NCI-H2196 treated with DMSO at 0.1 percent for 48 hours (cell line): ENCODE measurements around the gene NEBL.

ENCODE experiments used
- DNase-seq: peaks from one replicate; lab custom pipeline; 2025; ENCODE audit not compliant: unreplicated experiment; lab: John Stamatoyannopoulos, UW

The NEBL gene

DNA sequence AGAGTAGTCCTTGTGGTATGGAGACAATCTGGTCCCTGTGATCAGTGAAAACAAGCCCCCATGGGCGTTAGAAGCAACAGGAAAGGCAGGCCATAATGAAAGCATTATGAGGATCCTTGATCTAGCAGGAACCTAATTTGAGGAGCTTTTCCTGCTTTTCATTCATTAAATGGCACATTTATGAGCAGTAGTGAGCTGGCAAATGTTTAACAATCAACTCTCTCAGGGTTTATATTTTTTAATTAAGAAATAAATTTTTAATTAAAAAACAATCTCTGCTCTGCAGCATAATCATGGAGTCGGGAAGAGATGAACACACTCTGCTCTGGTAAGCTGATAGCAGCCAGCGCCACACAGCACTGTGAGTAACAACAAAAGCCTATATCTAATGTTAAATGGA, 11.3 kb upstream of the NEBL start:
- no peak for DNase-seq

- DNase-seq, result no peak
These were observed 6.7 kb upstream of the NEBL start for GRCh38 chr10:20903635-20904390.

GRCh38 chr10:20901110-20901509, 4.0 kb upstream of the NEBL start:
- no peak for DNase-seq

DNA sequence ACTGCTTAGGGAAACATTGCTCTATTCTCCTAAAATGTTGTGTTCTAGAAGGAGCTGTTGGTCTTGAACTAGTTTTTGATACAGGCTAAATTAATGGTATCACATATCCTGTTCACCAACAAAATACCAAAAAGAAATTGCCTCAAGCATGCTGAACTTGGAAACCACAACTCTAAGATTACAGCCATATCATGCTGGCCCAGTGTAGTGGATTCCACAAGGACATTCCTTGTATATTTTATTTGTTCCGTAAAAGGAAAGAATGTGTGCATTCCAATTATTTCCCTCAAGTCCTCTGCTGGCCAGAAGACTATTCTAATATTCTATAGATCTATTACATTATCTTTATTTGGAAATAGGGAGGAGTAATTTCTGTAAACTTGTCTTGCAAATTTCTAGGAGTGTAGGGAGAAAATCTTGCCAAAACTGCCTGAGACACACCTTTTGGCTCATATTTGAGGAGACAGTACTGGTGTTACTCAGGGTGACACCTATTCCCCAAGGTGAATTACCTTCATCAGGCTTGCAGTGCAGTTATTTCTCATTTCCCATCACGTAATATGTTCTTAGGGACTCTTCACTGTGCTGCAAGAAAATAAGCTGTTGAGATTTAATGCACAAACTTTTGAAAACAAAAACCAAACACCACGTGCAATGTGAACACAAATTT, 1.9 kb upstream of the NEBL start:
- DNase-seq, result no peak

- DNase-seq, result no peak
These were observed 3.8 kb downstream of the NEBL start for GRCh38 chr10:20893297-20893696.

- no peak for DNase-seq
These were observed 4.3 kb downstream of the NEBL start for GRCh38 chr10:20892796-20893195.

- no peak for DNase-seq
These were observed 5.0 kb downstream of the NEBL start for GRCh38 chr10:20892011-20892585.

DNA sequence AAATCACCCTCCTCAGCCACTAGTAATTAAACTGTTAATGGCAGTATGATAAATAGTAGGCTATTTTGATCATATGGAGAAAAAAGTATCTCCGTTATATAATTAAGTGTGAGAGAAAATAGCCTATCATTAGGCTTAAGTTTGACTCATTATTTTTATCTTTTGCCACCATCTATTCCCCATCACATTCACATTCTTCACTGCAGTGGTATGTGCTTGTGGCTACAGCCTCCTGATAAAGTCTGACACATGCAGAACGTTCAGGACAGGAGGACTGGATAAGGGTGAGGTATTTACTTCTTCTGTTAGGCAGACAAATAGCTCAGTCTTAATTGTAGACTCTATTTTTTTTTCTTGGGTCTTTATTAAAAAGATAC, 5.8 kb downstream of the NEBL start:
- DNase-seq, result no peak

GRCh38 chr10:20890491-20891337, 6.4 kb downstream of the NEBL start:
- no peak for DNase-seq

- DNase-seq, result no peak
These were observed 7.1 kb downstream of the NEBL start for GRCh38 chr10:20890009-20890408.

- DNase-seq, result no peak
These were observed 8.3 kb downstream of the NEBL start for GRCh38 chr10:20888620-20889330.

DNA sequence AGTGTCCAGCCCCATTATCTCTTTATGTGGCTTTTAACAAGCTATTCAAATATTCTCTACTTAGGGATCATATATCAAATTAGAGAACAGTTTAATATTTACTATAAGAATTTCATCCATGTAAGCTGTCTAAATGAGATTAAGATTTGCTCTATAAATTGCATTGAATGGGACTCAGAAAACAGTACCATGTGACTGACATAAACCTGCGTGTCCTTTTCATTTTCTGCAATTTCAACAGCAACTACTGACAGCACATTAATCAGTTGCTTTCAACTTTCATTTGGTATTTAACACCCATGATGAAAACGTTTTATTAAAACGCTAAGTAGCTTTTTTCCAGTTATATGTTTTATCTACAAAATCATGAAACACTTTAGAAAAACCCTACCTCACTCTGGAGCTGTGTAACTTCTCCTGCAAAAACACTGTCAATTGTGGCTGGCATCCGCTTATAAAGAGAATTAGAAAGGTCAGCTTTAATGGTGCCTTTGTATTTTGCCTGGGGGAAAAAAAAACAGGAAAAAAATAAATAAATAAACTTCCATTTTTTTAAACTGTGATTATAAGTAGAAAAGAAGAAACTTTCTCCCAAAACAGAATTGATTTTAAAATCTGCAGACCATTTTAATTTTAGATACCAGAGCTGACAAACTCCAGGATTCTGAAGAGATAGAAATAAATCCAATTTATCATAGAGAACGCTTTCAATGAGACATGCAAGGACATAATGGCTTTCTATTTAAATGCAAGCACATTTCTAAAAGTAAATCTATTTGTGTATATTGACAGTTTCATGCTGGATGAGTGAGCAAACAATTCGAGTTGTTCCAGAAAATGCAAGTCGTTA, 9.2 kb downstream of the NEBL start:
- DNase-seq, result no peak

GRCh38 chr10:20885678-20886077, 11.4 kb downstream of the NEBL start:
- DNase-seq, result peak; percentile 4

DNA sequence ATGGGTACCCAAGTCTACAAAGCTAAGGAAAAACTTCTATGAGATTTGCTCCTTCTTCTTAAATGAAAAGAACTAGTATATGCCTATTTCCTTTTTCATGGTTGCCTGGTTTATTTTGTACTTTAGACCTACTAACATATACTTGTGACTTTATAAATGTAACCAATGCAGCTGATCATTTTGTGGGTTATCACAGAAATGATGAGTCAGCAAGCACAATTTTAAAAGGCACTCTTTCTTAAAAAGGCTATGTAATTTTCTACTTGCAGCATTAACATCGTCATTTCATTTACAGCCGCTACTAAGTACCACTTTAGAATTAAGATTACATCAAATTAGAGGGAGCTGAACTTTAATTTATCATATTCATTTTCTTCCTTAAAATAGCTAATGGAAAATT, 13.6 kb downstream of the NEBL start:
- no peak for DNase-seq

- DNase-seq, result no peak
These were observed 15.0 kb downstream of the NEBL start for GRCh38 chr10:20882091-20882490.

DNA sequence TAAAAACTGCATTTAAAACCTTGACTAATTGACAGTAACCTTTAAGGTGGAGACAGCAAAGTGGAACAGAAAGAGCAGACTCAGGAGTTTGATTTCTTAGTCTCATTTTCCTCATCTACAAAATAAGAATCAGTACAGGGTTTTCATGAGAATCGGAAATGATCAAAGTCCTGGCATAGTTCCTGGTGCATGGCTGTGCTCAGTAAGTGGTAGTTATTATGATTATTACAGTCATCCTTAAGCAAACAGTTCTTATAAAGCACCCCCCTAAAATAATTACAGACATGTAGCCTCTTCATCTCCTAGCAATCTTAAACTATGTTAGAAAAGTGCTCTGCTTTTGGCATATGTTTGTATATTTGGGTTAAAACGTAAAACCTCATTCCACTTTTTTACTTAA, 18.0 kb downstream of the NEBL start:
- DNase-seq, result no peak

- no peak for DNase-seq
These were observed 18.8 kb downstream of the NEBL start for GRCh38 chr10:20877986-20878983.

DNA sequence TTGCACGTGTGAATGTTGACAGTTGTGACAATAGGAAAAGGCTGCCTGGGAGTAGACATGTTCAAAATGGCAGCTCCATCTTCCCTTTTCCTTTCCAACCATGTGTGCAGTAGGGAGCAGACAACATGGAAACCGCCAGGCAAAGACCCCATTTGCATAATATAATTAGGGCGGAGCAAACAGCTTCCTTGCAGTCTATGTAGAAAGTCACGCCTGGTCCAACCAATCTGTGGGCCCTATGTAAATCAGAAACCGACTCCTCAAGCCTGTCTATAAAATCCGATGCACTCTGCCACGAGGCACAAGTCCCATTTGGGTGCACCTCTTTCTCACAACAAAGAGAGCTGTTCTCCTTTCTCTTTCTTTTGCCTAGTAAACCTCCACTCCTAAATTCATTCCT, 19.6 kb downstream of the NEBL start:
- DNase-seq, result no peak

GRCh38 chr10:20874261-20874660, 22.9 kb downstream of the NEBL start:
- DNase-seq, result no peak
